ENCODE data around the gene NQO2.
"Not testable (repeated sequence)": the region's sequence is repeated elsewhere in the genome, so short reads cannot be mapped to it uniquely, and the experiment has no call there.

NQO2 gene

DNA sequence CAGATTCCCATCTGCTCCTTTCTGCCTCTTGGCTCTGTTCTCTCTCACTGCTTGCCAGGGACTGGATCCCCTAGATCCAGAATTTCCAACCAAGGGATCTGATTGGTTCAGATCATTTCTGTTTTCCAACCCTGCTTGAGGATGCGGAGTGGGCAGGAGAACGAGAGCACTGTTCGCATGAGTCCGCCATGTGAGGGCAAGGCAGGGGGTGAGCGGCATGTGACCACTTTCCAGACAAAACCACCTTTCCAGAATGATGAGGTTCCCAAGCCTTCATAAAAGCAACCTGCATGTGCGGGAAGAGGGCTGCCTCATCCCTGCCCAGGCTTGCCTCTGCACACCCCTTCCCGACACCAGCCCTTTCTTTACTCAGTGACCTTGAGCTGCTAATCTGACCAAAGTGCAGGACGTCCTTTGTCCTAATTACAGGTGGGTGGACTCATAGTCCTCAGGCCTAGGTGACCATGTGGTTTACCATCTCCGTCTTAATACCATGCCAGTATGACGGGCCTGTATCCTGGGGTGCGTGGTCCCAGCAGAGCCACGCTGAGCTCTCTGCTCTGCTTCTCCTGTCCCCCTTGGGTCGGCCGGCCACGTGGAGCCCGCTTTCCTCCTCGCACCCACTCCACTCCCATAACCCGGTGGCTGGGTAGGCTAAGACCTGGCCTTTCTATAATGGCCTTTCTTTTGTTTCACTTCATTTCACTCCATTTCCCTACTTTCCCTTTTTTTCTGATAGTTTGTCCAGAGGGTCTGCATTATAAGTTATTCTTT lies 14.4 kb downstream of the NQO2 start:
- DNase-seq (ENCODE audit: low read depth): no peak

DNA sequence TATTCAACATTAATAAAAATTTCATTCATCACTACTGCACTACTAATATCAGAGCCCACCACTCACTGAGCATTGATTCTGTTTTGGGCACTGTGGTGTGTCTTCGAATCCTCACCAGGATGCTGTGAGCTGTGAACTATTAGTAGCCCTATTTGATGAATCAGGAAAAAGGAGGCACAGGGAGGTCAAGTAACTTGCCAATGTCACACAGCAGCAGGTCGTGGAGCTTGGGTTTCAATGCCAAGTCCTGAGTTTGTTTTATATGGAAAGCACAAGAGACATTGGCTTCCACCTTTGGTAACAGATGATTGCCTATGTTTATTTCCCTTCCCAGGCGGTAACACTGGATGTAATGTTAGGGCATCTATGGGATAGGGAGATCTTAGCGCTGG lies 15.0 kb downstream of the NQO2 start:
- DNase-seq (ENCODE audit: low read depth): no peak

DNA sequence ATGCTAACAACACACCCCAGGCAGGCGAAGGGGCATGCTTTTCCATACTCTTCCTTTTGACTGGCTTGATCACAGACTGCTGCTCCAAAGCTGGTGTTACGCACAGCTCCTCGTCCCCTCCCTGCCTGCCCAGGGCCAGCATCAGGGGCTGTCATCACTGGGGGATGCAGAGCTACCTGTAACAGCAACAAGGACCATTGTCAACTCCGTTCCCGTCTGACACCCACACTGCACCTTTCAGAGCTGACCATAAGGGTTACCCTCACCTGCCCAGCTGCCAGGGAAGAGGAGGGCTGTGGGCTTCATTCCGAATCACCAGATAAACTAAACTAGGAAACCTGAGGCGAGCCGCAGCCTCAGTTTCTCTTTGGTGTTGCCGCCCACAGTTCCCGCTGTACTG lies 15.4 kb downstream of the NQO2 start:
- DNase-seq (ENCODE audit: low read depth): no peak

DNA sequence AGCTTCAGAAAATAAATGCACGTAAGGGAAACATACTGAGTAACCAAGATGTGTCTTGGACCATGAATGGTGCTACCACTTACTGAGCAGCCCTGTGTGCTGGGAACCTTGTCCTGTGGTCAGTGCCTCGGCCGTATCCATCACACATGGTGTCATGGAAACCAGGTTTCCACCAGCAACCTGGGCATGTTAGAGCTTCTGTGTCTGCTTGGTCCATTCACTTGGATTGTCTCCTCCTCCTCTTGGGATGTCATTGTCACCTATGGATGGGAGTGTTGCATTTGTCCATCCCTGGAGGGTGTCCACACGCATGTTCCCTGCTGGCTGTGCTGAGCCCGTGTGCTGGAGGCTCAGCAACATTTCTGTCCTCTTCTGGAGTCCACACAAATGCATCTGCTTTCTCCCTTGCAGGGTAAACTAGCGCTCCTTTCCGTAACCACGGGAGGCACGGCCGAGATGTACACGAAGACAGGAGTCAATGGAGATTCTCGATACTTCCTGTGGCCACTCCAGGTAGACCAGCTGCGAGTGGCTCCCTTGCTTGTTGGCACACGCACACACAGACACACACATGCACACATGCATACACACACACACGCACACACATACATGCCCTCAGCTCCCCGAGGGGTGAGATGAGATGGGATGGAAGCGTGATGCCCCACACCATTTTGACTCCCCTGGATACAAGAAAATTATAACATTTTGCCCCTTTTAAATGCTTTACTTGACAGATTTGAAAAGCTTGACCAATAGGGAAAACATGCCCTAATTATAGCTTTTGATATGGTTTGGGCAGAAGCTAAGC lies 17.0 kb downstream of the NQO2 start:
- no peak for DNase-seq (ENCODE audit: low read depth)

DNA sequence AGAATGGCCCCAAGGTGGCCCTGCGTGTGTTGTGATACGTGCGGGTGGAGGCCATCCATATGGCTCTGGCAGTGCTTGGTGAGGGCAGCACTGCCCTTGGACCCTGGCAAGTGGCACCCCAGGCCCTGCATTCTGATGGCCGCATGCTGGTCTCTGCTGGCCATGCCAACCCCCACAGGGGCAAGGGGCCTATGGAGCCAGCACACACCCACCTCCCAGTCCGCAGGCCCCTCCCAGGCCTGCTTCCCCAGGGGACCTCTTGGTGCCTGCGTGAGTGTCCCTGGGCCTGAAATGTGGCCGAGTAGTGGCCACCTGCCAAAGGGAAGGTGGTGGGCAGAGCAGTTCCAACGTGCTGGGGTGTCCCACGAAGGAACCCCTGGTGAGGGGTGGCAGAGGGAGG lies 17.6 kb downstream of the NQO2 start:
- DNase-seq (ENCODE audit: low read depth): no peak

DNA sequence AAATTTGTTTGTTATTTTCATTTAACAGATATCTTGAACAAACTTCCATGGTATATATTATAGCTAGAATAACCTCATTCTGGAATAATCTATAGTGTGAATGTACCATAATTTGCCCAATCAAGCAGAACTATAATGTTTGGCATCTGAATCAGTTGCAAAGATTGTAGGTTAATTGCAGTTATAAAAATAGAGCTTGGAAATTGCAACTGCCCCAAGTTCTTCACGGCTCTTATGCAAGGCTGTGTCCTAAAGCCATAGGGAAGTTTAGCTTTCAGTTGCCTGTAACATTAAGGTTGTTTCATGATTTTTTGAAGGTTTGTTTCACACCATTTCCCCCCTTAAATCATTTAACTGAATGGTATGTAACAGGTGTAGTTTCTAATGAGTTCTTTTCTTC lies 19.4 kb downstream of the NQO2 start:
- no peak for DNase-seq (ENCODE audit: low read depth)

DNA sequence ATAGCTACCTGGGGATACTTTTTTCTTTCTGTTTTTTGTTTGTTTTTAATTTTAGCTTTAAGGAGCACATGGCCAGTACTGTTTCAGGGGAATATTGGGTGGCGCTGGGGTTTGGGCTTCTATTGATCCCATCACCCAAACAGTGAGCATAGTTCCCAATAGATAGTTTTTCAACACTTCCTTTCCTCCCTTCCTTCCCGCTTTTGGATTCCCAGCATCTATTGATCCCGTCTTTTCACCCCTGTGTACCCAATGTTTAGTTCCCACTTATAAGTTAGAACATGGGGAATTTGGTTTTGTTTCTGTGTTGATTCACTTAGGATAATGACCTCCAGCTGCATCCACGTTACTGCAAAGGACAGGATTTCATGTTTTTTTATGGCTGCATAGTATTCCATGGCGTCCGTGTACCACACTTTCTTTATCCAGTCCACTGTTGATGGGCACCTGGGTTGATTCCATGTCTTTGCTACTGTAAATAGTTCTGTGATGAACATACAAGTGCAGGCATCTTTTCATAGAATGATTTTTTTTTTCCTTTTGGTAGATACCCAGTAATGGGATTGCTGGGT lies 20.1 kb downstream of the NQO2 start:
- DNase-seq (ENCODE audit: low read depth): no peak

DNA sequence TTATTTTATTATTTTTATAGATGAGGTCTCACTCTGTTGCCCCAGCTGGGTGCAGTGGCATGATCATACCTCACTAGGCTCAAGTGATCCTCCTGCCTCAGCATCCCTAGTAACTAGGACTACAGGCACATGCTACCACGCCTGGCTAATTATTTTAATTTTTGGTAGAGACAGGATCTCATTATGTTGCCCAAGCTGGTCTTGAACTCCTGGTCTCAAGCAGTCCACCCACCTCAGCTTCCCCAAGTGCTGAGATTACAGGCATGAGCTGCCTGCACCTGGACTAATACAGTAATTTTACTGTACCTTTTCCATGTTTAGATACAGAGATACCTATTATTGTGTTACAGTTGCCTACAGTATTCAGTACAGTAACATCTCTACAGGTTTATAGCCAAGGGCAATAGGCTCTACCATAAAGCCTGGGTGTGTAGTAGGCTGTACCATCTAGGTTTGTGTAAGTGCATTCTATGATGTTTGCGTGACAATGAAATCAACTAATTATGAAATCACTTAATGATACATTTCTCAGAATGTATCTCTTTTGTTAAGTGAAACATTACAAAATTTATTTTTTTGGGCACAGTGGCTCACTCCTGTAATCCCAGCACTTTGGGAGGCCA lies 21.4 kb downstream of the NQO2 start:
- not testable (repeated sequence) for DNase-seq (ENCODE audit: low read depth)

DNA sequence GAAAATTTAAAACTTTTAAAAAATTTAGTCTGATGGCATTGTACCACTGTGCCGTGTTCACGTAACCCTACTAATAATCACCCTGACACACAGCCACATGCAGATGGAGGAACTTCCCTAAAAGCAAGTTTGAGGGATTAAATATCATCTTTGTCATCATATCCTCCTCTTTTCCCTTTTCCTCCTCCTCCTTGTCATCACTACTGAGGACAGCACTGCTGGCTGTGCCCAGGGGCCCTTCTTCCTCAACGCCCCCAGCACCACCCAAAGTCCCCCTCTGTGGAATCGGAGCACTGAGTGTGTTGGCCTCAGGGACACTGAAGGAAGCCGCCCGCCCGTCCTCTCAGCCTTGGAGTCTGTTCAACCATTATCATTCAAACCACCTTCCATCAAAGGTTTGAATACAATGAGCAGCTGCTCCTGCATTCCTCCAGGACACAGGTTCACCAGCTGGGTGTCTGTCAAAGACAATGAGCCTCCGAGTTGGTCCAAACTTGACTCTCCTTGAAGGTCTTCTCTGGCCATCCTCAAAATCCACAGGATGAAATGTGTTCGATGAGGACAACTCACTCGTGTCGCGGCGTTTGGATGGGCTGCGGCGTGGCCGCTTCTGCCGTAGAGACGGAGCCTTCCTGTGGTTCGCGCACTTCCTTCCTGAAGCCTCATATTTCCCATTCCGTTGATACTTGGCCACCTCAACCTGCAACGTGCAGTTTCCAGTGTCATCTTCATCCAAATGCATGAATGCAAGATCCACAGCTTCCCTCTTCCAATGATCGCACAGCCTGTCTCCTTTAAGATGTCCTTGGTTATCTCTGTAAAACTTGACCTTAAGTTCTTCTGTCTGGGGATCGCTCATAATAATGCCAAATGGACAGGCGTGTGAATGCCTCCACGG lies 23.3 kb downstream of the NQO2 start:
- DNase-seq (ENCODE audit: low read depth): peak; percentile 25

DNA sequence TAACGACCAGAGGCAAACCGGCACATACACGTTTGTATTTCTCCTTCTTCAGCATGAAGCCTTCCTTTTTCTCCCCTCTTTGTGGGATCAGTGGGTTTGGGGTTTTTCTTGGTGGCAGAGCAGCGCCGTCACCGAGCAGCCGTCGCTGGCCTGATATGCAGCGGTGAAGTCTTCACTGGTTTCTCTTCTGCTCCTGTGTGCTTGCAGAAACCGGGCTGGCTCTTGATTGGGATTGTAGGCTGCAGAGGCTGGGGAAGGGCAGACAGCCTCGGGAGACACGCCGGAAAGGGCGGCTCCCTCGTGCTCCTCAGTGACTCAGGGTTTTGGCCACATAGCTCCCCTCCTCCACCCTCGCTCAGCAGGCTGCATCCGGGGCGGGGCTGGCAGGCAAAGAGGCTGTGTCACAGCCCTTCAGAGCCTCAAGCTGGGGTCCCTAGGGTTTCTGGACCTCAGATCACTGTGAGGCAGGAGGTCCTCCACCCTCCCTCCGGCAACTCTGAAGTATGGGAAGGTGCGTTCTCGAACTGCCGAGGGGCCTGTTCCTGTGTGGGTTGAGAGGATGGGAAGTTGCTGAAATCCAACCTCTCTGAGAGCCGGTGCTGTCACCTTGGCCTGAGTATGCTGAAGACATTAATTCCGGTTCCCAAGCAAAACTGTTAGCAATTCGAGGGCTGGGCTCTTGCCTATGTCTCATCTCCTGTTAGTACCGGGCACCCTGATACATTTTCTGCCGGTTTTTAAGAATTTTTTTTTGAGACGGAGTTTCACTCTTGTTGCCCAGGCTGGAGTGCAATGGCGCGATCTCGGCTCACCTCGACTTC lies 24.2 kb downstream of the NQO2 start:
- peak; percentile 96 for DNase-seq (ENCODE audit: low read depth)

DNA sequence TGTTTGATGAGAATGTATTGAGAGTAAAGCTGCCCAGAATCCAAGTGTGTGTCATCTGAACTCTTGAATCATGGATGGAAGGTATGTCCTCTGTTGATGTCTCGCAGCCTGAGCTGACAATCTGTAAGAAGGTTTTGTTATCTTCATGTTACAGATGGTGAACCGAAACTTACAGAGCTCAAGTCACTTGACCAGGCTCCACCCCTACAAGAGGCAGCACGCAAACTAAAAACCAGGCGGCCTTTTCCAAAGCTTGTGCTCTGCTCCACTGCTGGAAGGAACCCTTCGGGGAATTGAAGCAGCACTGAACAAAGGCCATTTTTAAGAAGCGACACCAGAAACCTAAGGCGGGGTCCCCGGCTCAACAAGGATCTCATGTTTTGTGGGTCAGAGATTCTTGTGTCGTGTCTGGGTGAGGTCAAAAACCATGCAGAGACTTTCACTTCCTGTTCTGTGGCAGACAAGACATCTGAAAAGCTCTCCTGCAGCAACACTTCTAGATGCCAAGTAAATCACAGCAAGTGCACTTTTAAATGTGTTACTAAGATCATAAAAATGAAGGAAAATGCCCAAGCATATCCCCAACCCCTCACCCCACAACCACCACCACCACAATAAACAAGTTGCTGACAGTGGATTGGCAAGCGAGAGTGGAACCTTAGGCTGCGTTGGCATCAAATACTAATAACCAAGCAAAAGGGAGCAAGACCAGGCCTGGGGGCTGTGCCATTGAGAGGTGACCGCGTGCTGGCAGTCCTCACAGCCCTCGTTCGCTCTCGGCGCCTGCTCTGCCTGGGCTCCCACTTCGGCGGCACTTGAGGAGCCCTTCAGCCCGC lies 27.3 kb downstream of the NQO2 start:
- no peak for DNase-seq (ENCODE audit: low read depth)

DNA sequence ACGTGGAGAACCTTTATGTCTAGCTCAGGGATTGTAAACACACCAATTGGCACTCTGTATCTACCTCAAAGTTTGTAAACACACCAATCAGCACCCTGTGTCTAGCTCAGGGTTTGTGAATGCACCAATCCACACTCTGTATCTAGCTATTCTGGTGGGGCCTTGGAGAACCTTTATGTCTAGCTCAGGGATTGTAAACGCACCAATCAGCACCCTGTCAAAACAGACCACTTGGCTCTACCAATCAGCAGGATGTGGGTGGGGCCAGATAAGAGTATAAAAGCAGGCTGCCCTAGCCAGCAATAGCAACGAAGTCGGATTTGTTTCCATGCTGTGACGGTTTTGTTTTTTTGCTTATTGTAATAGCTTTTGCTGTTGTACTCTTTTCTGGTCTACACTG lies 28.5 kb downstream of the NQO2 start:
- DNase-seq (ENCODE audit: low read depth): not testable (repeated sequence)

DNA sequence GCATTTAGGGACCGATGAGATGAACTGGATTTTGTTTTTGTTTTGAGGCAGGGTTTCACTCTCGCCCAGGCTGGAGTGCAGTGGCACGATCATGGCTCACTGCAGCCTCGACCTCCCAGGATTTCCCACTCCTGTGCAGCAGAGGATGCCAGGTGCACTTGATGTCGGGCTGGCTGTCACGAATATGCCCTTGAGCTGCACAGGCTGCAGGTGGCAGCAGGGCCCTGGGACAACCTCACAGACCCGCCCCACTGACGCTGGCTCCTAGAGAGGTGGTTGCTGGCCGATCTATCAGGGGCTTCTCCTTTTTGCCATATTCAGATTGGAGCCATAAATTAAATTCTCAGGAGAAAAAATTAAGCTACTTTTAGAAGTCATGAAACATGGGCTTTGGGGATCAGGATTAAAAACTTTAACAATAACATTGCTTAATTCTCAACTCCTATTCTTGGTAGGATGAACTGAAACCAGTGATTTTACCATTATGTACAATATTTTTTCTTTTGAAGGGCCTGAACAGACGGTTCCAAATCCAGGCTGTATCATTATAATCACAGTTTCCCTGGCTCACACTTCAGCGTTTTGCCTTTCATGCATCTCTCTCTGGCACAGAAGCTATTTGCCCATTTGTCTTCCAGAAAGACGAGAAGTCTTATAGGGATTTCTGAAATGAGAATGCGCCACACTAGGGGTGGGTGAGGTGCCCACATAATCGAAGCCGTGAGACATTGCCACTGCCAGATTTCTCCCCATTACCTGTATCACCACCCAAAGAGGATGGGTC lies 32.4 kb downstream of the NQO2 start:
- no peak for DNase-seq (ENCODE audit: low read depth)

DNA sequence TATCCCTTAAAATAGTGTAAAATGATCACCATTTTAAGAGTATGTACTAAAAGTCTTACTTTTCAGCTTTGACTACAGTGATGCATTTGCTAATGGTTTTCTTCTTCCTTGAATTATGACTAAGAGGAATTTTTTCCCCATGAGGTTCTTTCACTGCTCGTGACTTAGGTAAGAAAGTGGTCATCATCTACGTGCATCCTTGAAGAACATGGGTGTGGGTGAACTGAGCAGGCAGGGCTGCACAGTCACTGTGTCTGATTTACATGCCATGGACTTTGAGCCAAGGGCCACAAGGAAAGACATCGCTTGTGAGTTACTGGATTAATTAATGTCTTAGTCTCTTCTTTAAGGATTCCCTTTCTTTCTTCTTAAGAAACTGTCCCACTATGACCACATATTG lies 33.3 kb downstream of the NQO2 start:
- DNase-seq (ENCODE audit: low read depth): peak; percentile 33

DNA sequence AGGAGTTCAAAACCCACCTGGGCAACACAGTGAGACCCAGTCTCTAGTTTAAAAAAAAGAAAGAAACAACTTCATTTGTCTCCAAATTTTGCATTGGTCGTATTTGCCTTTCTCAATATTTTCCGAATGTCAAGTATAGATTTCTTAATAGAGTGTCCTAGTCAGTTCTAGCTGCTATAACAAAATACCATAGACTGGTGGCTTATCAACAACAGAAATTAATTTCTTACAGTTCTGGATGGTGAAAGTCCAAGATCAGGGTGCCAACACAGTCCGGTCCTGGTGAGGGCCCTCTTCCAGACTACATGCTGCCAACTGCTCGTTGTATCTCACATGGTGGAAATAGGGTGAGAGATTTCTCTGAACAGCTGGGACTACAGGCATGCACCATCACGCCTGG lies 34.0 kb downstream of the NQO2 start:
- DNase-seq (ENCODE audit: low read depth): no peak

DNA sequence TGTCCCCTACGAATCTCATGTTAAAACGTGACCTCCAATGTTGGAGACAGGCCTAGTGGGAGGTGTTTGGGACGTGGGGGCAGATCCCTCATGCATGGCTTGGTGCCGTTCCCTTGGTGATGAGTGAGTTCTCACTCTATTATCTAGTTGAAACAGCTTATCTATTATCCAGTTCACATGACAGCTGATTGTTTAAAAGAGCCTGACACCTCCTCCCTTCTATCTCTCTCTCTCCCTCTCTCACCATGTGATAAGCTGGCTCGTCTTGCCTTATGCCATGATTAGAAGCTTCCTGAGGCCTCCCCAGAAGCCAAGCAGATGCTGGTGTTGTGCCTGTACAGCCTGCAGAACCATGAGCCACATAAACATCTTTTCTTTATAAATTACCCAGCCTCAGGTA lies 35.7 kb downstream of the NQO2 start:
- no peak for DNase-seq (ENCODE audit: low read depth)

DNA sequence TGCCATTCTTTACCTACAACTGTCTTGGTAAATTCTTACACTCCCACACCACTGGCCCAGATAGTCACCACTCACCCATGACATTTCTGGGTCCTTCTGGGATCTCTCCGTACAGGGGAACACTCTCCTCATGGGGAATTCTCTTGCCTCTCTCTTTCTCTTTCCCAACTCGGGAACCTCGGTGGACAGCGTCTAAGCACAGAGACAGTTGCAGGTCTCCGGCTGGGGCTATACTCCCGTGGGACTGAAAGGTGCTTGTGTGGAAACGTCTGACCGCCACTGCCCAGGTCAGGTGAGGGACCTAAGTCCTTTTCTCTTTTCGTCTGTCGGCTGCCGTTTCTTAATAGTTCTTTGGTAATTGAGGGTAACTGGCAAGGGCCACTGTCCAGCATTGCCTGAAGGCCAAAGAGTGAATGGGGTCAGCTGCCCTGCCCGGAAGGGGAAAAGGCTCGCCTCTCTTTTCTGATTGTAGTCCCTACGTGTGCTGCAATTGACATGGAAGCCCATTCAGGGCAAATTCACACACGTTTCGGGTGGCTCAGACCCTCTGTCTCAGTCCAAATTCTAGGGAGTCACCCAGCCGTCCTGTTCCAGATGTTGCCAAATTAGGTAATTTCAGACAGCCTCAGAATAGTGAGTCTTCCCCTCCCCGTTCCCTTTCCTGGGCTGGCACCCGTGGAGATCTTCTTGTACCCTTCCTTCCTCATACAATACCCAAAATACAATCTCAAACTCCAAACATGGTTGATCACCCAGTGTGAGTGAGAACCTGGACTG lies 37.4 kb downstream of the NQO2 start:
- no peak for DNase-seq (ENCODE audit: low read depth)

DNA sequence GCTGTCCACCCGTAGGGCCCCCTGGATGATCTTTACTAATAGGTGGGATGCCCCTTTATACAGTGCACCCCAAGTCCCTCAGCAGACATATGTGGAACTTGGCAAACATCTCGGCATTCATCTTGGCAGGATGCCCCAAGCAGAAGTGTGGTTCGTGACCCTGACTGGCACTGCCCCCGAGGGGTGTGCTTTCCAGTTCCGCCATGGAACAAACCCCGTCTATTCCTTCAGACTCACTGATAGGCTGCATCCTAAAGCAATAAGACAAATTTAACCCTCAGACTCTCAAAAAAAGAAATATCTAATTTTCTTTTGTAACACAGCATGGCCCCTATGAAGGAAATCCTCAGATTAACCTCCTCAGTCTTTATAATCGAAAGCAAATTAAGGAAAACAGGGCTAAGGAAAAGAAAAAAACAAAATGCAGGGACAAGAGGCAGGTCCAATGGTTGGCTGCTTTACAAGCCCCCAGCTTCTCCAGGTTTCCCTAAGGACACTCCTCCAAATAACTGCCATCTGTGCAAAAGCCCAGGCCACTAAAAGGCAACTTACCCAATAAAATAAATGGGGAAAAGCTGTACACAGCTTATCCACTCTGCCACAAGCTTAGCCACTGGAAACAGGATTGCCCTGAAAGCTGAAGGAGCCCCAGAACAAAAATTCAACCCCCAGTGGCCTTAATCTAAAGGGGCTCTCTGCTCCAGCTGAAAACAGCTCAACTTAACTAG lies 38.1 kb downstream of the NQO2 start:
- no peak for DNase-seq (ENCODE audit: low read depth)

Measured in EH (cell line).